HG02885 (cell line): ENCODE measurements around the gene NLRP6.
"Not testable (repeated sequence)": the region's sequence is repeated elsewhere in the genome, so short reads cannot be mapped to it uniquely, and the experiment has no call there.

ENCODE experiments used
- ATAC-seq: cut with Tn5 transposase; IDR thresholded peaks from one replicate; pipeline ENCODE4 v1.9.1; 2021; ENCODE audit warnings: mild to moderate bottlenecking; ENCODE audit not compliant: unreplicated experiment, poor library complexity

NLRP6 gene

DNA sequence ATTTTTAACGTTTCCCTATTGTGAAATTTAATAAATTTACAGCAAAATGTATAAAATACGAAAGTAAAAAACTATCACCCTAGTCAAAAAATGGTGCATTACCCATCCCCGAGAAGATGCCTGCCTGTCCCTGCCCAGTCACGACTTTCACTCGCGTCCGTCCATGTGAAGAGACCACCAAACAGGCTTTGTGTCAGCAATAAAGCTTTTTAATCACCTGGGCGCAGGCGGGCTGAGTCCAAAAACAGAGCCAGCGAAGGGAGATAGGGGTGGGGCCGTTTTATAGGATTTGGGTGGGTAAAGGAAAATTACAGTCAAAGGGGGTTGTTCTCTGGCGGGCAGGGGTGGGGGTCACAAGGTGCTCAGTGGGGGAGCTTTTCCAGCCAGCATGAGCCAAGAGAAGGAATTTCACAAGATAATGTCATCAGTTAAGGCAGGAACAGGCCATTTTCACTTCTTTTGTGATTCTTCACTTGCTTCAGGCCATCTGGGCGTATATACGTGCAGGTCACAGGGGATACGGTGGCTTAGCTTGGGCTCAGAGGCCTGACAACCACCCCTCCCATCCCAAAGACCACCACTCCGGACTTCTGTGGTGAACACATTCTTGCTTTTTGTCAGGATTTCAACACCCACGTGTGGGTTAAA, 55.5 kb downstream of the NLRP6 start:
- not testable (repeated sequence) for ATAC-seq

DNA sequence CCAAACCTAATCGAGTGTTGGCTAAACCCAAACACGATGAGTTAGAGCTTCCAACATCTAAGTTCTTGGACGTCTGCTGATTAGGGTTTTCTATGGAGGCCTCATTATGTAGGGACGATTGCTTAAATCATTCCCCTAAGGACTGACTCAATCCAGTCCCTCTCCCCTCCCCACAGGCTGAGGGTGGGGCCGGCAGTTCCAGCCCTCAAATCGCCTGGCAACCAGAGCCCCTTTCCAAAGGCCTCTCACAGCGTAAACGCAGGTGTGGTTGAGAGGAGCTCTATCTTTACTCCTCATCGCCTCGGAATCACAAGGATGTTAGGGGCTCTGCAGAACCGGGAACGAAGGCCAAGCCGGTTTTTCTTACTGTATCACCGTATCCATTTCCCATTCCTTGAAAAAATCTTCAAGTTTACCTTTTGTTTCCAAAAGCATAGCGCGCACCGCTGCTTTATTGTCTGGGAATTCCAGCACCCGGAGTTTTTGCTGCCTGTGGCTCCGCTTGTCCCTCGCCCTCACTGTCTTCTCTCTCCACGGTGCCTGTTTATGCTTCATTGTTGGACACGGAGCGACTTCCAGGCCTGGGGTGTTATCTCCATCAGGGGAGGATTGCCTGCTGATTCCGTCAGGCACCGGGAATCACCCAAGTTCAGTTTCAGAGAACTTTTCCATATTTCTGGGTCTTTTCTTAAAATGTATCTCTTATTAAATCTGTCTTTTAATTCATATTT, 56.2 kb downstream of the NLRP6 start:
- no peak for ATAC-seq
